ENCODE data around the gene TCL1A. TPM values are rescaled to one million over a fixed set of nuclear protein-coding genes. Genes with fewer than 3 reads are reported as not detected.

TCL1A gene
- total RNA-seq, 2 donors from 2014 or later, result not detected

DNA sequence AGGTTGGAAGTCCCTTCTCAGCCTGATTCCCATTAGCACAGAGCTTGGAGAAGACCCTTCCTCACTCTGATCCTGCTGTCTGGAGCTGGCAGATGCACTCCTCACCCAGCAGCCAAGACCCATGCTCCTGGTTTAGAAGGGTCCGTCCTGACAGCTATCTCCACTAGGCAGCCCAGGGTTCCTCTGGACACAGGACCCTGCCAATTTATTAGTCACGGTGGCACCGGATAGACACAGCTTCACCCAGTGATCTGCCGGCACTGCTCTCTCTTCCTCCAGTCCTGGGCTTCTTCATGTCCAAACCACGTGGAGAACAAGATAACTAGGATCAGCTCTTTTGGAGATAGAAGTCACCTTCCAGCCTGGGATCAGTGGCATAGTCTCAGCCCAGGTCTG lies 53.9 kb downstream of the TCL1A start:
- no peaks in the 10 kb centered on the region for H3K27me3 ChIP-seq
- DNase-seq (no peak), ATAC-seq (no peak)
- TF ChIP-seq, protein P1, sequence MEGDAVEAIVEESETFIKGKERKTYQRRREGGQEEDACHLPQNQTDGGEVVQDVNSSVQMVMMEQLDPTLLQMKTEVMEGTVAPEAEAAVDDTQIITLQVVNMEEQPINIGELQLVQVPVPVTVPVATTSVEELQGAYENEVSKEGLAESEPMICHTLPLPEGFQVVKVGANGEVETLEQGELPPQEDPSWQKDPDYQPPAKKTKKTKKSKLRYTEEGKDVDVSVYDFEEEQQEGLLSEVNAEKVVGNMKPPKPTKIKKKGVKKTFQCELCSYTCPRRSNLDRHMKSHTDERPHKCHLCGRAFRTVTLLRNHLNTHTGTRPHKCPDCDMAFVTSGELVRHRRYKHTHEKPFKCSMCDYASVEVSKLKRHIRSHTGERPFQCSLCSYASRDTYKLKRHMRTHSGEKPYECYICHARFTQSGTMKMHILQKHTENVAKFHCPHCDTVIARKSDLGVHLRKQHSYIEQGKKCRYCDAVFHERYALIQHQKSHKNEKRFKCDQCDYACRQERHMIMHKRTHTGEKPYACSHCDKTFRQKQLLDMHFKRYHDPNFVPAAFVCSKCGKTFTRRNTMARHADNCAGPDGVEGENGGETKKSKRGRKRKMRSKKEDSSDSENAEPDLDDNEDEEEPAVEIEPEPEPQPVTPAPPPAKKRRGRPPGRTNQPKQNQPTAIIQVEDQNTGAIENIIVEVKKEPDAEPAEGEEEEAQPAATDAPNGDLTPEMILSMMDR (IDR thresholded peaks at IDR 0.05), result no peak
- TF ChIP-seq POLR2A (IDR thresholded peaks at IDR 0.05), result no peak
- H3K4me3 ChIP-seq, result no peak overlapping the region
- WGBS, 2 donors, result 72 to 89% methylated on average over 5 of the region's 5 CpGs
- intact Hi-C loops (cut with DNase I), result no loop called here
- peaks cover 43% of the 10 kb centered on the region for H3K4me1 ChIP-seq
- no peaks in the 10 kb centered on the region for H3K9me3 ChIP-seq
- no peak overlapping the region for H3K27ac ChIP-seq
- H3K36me3 ChIP-seq (replicated peaks in 1 of 2; ENCODE audit: insufficient read depth in 1 of 2, low read depth in 2 of 2), result no peaks in the 10 kb centered on the region

Small RNA genes lying within 50 kb of the gene (small RNA-seq; reads per million reads assigned to genes)
- gene RF02193, result not detected

Other genes starting within 250 kb of the TCL1A start
- 1 to 10 TPM; 7.0 to 7.3 TPM for gene SYNE3, start 197.5 kb downstream of the TCL1A start, total RNA-seq
- 10 to 100 TPM; 21.5 to 49.1 TPM for gene GLRX5, start 179.1 kb downstream of the TCL1A start, total RNA-seq
- not detected for gene TCL1B, start 27.7 kb downstream of the TCL1A start, total RNA-seq
- gene TUNAR, start 162.7 kb upstream of the TCL1A start, total RNA-seq, result 1 to 10 TPM in 1 of 2 donors, not detected in 1; 1.0 TPM